Osteoblast (primary cell): ENCODE results near the gene KRT78. TPM values are rescaled to one million over a fixed set of nuclear protein-coding genes. Genes with fewer than 3 reads are reported as not detected.

Experiments
- DNase-seq: peaks from one replicate; pipeline ENCODE4 v3.0.0; 2011; ENCODE audit warnings: low spot score, mixed read lengths; ENCODE audit not compliant: insufficient read length; ENCODE audit errors: missing footprints
- H2AFZ ChIP-seq: 2 replicates; pipeline ENCODE4 v1.6.0; 2011; ENCODE audit warnings: mild to moderate bottlenecking, low read length
- H3K27ac ChIP-seq: 2 replicates; pipeline ENCODE4 v1.5.1; 2011; ENCODE audit warnings: mild to moderate bottlenecking, low read depth, low read length, moderate library complexity
- H3K27me3 ChIP-seq: 2 replicates; pipeline ENCODE4 v1.6.0; 2012; ENCODE audit warnings: mild to moderate bottlenecking, control low read depth, inconsistent platforms, low read length, moderate library complexity; ENCODE audit not compliant: insufficient read depth
- H3K36me3 ChIP-seq: 2 replicates; pipeline ENCODE4 v1.5.1; 2011; ENCODE audit warnings: mild to moderate bottlenecking, low read length, control low read depth, moderate library complexity; ENCODE audit not compliant: insufficient read depth
- H3K4me1 ChIP-seq: 2 replicates; pipeline ENCODE4 v1.5.1; 2011; ENCODE audit warnings: mild to moderate bottlenecking, low read length, control low read depth, moderate library complexity; ENCODE audit not compliant: insufficient read depth
- H3K4me2 ChIP-seq: 2 replicates; pipeline ENCODE4 v1.6.0; 2011; ENCODE audit warnings: mild to moderate bottlenecking, low read length; ENCODE audit not compliant: insufficient read depth
- H3K4me3 ChIP-seq: fragments of 200-600 bp; sonication (generic); 3 replicates; pipeline ENCODE4 v1.5.1; 2012; ENCODE audit warnings: mild to moderate bottlenecking, low read length, inconsistent platforms; ENCODE audit not compliant: insufficient read depth
- H3K79me2 ChIP-seq: 2 replicates; pipeline ENCODE4 v1.6.0; 2012; ENCODE audit warnings: mild to moderate bottlenecking, low read length, control low read depth, inconsistent platforms; ENCODE audit not compliant: insufficient read depth
- H3K9me3 ChIP-seq: 2 replicates; pipeline ENCODE4 v1.5.1; 2011; ENCODE audit warnings: low read depth, low read length, control low read depth
- H4K20me1 ChIP-seq: 2 replicates; pipeline ENCODE4 v1.6.0; 2012; ENCODE audit warnings: mild to moderate bottlenecking, low read length, control low read depth; ENCODE audit not compliant: insufficient read depth
- CTCF ChIP-seq: IDR thresholded peaks from 2 replicates; pipeline ENCODE4 v1.5.1; 2011; ENCODE audit warnings: mild to moderate bottlenecking, low read depth, low read length, moderate library complexity; ENCODE audit errors: extremely low read depth
- total RNA-seq: library from RNA; depleted of rRNA; stranded (reverse); fragments of >200 nt; gene quantifications from 2 replicates; pipeline ENCODE4 v1.2.3, GENCODE V29; 2012

KRT78 gene
- total RNA-seq, 1 donor = not detected

- no peaks in the 10 kb centered on the region for H3K36me3 ChIP-seq
- DNase-seq = no peak
- H2AFZ ChIP-seq = no peak overlapping the region
- peaks cover 3% of the 10 kb centered on the region for H3K27me3 ChIP-seq
- H3K27ac ChIP-seq = no peak overlapping the region
- no peak overlapping the region for H3K4me3 ChIP-seq
- peaks cover 7% of the 10 kb centered on the region for H3K4me1 ChIP-seq
- no peak for TF ChIP-seq CTCF
- H4K20me1 ChIP-seq = no peaks in the 10 kb centered on the region
- no peak overlapping the region for H3K4me2 ChIP-seq
- no peaks in the 10 kb centered on the region for H3K9me3 ChIP-seq
- H3K79me2 ChIP-seq = no peaks in the 10 kb centered on the region
Observed at GRCh38 chr12:52825961-52826360, 22.8 kb downstream of the KRT78 start.

- Histone ChIP-seq H3K27ac (no peak overlapping the region), H3K36me3 (no peaks in the 10 kb centered on the region), H3K4me1 (peaks cover 7% of the 10 kb centered on the region), H3K27me3 (peaks cover 6% of the 10 kb centered on the region), H3K9me3 (no peaks in the 10 kb centered on the region), H3K79me2 (no peaks in the 10 kb centered on the region), H3K4me3 (no peak overlapping the region), H4K20me1 (no peaks in the 10 kb centered on the region), H3K4me2 (no peak overlapping the region), H2AFZ (no peak overlapping the region)
- no peak for TF ChIP-seq CTCF
- no peak for DNase-seq
Observed at GRCh38 chr12:52824741-52825410, 23.9 kb downstream of the KRT78 start.

GRCh38 chr12:52823761-52824450 is 24.9 kb downstream of the KRT78 start:
- H3K36me3 ChIP-seq = no peaks in the 10 kb centered on the region
- no peak for DNase-seq
- H3K9me3 ChIP-seq = no peaks in the 10 kb centered on the region
- no peak overlapping the region for H2AFZ ChIP-seq
- no peaks in the 10 kb centered on the region for H4K20me1 ChIP-seq
- no peak overlapping the region for H3K4me2 ChIP-seq
- TF ChIP-seq CTCF = no peak
- no peaks in the 10 kb centered on the region for H3K79me2 ChIP-seq
- peaks cover 8% of the 10 kb centered on the region for H3K27me3 ChIP-seq
- H3K4me3 ChIP-seq = no peak overlapping the region
- H3K27ac ChIP-seq = no peak overlapping the region
- peaks cover 7% of the 10 kb centered on the region for H3K4me1 ChIP-seq

- peak overlapping the region; percentile 27 for H3K4me2 ChIP-seq
- no peaks in the 10 kb centered on the region for H3K9me3 ChIP-seq
- no peak for TF ChIP-seq CTCF
- H2AFZ ChIP-seq = no peak overlapping the region
- H3K4me3 ChIP-seq = no peak overlapping the region
- peaks cover 17% of the 10 kb centered on the region for H3K27me3 ChIP-seq
- H3K79me2 ChIP-seq = no peaks in the 10 kb centered on the region
- H4K20me1 ChIP-seq = no peaks in the 10 kb centered on the region
- peaks cover 7% of the 10 kb centered on the region for H3K4me1 ChIP-seq
- no peaks in the 10 kb centered on the region for H3K36me3 ChIP-seq
- DNase-seq = no peak
- H3K27ac ChIP-seq = no peak overlapping the region
Observed at GRCh38 chr12:52822771-52823510, 25.9 kb downstream of the KRT78 start.
